ENCODE data around the gene PODXL2.

PODXL2 gene

GRCh38 chr3:127660621-127661251 lies 31.8 kb downstream of the PODXL2 start:
- DNase-seq: no peak

- DNase-seq: no peak
Observed at GRCh38 chr3:127661600-127661999, 32.6 kb downstream of the PODXL2 start.

DNA sequence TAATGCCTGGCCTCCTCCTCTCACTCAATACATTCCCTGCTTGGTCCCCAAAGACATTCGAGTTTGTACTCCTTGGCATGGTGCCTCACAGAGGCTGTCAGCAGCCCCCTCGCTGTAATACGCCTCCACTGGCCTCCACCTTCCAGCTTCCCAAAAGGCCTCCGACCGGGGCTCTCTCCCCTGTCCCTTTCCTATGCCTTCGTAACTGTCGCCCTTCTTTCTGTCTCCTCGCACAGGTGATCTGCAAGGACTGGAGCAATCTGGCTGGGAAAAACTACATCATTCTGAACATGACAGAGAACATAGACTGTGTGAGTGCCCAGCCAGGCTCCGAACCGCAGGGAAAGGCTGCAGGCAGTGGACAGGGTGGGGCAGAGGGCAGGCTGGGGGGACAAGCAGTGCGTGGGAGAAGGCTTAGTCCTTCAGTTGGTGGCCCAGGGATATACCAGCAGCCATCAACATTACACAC lies 33.0 kb downstream of the PODXL2 start:
- no peak for DNase-seq

DNA sequence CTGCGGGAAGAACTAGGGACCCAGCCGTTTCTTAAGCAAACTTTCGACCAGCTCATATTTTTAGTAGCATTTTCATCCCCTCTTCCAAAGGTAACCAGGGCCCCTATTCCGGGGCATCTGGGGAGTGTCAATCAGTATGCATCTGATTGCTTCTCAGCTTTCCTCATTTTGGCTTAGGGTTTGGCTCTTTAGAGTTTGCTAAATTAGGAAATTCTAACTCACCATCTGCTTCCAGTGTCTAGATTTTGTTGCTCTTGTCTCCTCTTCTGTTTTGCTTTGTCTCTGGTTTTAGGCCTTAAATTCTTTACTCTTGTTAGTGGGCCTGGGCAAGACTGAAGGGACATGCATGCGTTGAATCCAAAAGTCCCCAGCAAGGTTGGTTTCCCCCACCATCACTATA lies 34.2 kb downstream of the PODXL2 start:
- DNase-seq: no peak

GRCh38 chr3:127665165-127665564 lies 36.2 kb downstream of the PODXL2 start:
- DNase-seq: no peak

GRCh38 chr3:127665586-127665985 lies 36.6 kb downstream of the PODXL2 start:
- no peak for DNase-seq

GRCh38 chr3:127666676-127667075 lies 37.7 kb downstream of the PODXL2 start:
- DNase-seq: no peak

- DNase-seq: no peak
Observed at GRCh38 chr3:127667119-127667681, 38.2 kb downstream of the PODXL2 start.

DNA sequence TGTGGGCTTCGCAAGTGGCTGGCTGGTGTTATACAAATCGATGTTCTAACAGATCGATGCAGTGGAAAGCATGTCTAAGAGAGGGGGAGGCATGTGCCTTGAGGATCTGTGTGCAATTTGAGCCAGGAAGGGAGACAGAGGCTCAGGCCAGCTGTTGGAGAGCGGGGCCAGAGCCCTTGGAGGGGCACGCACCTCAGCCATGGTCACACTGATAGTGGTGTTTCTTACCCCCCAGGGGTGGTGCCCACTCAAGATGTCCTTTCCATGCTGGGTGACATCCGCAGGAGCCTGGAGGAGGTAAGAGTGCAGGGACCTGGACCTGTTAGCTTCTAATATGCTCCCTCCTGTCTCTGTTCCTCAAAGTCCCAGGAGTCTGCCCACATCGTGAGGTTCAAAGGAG lies 39.9 kb downstream of the PODXL2 start:
- DNase-seq: no peak

- no peak for DNase-seq
Observed at GRCh38 chr3:127669541-127670228, 40.7 kb downstream of the PODXL2 start.

DNA sequence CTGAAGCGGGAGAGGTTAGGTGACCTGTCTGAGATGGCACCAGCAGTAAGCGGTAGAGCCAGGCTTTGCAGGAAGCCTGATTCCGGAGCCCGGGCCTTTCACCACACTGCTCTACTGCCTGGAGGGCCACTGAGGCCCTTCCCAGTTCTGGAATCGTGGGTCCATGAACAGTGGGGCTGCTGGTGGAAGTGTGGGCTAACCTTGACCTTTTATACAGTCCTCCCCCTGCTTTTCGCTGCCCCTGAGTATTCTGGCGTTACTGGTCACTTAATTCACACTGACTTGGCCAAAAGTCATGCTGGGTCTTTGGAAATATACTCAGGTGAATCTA lies 41.2 kb downstream of the PODXL2 start:
- no peak for DNase-seq

GRCh38 chr3:127670761-127671522 lies 42.0 kb downstream of the PODXL2 start:
- DNase-seq: no peak

- no peak for DNase-seq
Observed at GRCh38 chr3:127671523-127672428, 42.8 kb downstream of the PODXL2 start.

DNA sequence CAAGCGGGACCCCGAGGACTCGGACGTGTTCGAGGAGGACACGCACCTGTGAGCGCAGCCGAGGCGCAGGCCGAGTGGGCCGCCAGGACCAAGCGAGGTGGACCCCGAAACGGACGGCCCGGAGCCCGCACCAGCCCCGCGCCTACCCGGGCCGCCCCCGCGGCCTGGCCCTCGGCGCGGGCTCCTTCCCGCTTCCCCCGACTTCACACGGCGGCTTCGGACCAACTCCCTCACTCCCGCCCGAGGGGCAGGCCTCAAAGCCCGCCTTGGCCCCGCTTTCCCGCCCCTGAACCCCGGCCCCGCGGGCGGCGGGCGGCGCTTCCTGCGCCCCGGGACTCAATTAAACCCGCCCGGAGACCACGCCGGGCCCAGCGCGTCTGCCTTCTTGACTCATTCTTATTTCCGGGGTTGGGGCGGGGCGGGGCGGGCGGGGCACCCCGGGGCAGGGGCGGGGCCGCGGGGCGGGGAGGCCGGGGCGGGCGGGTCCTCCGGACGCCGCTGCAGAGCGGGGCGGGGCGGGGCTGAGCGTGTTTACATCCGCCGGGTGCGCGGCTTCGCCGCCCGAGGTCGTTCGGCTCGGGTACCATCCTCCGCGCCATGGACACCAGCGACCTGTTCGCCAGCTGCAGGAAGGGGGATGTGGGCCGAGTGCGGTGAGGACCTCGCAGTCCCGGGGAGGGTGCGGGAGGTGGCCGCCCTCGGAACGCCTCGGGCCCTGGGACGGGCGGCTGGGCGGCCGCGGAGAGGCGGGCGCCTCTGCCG lies 43.6 kb downstream of the PODXL2 start, which contains the start of gene ABTB1:
Gene ABTB1, plus strand, starts transcription at position 524 of the 762 bp plus-strand sequence. Its CDS starts 74 bp downstream, at position 598.
- DNase-seq: peak; percentile 60

- DNase-seq: no peak
Observed at GRCh38 chr3:127673191-127674100, 44.5 kb downstream of the PODXL2 start.

DNA sequence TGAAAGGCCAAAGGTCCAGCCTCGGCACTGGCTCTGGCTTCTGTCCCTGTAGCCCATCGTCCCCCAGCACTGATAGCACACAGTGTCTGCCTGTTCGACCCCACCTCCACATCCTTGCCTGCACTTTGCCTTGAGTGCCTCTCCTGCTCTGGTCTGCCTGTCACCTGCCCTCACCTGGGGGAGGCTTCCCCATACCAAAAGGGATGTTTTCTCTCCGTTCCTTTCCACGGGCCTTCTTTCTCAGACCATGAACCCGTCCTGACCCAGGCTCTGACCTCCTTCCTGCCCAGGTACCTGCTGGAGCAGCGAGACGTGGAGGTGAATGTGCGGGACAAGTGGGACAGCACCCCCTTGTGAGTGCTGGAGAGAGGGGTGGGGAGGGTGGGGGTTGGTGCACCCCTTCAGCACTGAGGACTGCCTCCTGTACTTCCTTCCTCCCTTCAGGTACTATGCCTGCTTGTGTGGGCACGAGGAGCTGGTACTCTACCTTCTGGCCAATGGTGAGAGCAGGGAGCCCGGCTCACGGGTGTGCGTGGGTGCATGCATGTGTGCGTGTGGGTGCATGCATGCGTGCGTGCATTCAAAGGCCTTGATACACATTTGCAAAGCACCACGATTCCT lies 45.2 kb downstream of the PODXL2 start:
- no peak for DNase-seq

- DNase-seq: no peak
Observed at GRCh38 chr3:127674790-127675189, 45.8 kb downstream of the PODXL2 start.

DNA sequence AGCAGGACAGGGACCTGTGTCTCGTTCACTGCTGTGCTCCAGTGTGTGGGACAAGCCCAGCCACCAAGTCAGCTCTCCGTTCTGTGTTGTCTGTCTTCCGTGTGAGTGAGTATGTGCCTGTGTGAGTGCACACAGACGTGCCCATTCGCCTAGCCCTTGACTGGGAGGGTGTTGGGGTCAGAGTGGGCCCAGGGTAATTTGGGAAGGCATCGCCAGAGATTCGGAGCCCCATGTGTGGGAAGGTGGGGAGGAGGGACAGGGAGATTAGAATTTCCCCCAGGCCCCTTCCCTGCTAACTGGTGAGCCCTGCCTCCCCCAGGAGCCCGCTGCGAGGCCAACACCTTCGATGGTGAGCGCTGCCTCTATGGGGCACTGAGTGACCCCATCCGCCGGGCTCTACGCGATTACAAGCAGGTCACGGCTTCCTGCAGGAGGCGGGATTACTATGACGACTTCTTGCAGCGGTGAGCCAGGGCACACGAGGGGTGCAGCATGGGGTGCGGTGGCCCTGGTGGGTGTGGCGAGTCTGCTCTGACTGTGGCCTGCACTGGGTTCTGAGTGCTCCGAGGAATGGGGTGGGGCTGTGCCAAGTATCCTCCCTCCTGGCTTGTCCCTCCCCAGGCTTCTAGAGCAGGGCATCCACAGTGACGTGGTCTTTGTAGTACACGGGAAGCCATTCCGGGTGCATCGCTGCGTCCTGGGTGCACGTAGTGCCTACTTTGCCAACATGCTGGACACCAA lies 46.8 kb downstream of the PODXL2 start:
- no peak for DNase-seq

DNA sequence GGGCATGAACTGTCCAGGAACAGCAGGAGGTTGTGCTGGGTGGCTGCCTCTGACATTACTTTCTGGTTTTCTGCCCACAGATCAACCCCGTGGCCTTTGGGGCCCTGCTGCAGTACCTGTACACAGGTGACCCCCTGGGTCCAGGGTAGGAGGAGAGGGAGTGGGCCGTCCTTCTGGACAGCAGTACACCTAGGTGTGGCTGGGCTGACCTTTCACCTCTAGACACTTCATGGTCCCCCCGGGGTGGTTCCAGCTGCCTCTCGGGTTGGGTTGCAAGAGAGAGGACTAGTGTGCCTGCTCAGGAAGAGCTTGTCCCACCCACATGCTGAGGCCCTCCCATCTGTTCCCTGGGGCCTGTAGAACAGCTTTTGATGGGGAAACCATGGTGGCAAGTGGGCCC lies 47.5 kb downstream of the PODXL2 start:
- DNase-seq: no peak
